KOPT-K1 (cell line): ENCODE measurements around the gene STARD3NL.

Experiments
- H3K27ac ChIP-seq: fragments of 200-600 bp; sonication (generic); 2 replicates; pipeline ENCODE4 v1.5.1; 2016; ENCODE audit warnings: antibody characterized with exemption, mild to moderate bottlenecking, low read depth, low read length; ENCODE audit not compliant: poor library complexity, severe bottlenecking
- H3K36me3 ChIP-seq: fragments of 200-600 bp; sonication (generic); 2 replicates; pipeline ENCODE4 v1.5.1; 2017; ENCODE audit warnings: antibody characterized with exemption, mild to moderate bottlenecking, low read length, moderate library complexity; ENCODE audit not compliant: insufficient read depth
- H3K9me3 ChIP-seq: fragments of 200-600 bp; sonication (generic); 2 replicates; pipeline ENCODE4 v1.5.1; 2017; ENCODE audit warnings: antibody characterized with exemption, low read length, mild to moderate bottlenecking; ENCODE audit not compliant: insufficient read depth, poor library complexity, severe bottlenecking

STARD3NL gene, protein sequence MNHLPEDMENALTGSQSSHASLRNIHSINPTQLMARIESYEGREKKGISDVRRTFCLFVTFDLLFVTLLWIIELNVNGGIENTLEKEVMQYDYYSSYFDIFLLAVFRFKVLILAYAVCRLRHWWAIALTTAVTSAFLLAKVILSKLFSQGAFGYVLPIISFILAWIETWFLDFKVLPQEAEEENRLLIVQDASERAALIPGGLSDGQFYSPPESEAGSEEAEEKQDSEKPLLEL

GRCh38 chr7:38178004-38178694 lies at the start of gene STARD3NL:
TSS of gene STARD3NL (plus strand) at chr7:38178245. CDS start at chr7:38207505, 29,260 bp downstream.
- H3K36me3 ChIP-seq, result 0 out of 2 replicates have a peak, but pooled peaks cover 5% of the 10 kb centered on the region
- peaks cover 2% of the 10 kb centered on the region for H3K9me3 ChIP-seq
- peak within 1 kb of the TSS; percentile 74 for H3K27ac ChIP-seq

- H3K27ac ChIP-seq, result no peak overlapping the region
- H3K36me3 ChIP-seq, result no peaks in the 10 kb centered on the region
- peaks cover 10% of the 10 kb centered on the region for H3K9me3 ChIP-seq
These were observed 48.9 kb upstream of the STARD3NL start for GRCh38 chr7:38129162-38129561.

DNA sequence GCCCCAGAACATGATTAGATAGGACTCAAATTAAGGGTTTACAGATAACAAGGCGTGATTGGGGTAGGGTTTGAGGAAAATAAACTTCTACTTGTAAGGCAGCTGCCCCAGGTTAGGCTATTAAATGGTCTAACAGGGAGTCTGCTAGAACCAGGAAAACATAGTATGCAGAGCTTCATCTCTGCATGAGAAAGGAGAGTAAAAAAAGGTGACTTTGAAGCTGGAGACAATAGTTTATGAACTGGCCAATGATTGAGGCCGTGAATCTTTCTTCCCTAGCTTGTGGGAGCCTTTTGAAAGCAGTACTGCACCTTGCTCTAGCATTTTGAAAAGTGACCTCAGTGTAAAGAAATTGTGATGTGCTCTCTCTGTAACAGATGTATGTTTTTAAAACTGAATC lies 48.5 kb upstream of the STARD3NL start:
- Histone ChIP-seq H3K27ac (no peak overlapping the region), H3K9me3 (peaks cover 10% of the 10 kb centered on the region), H3K36me3 (no peaks in the 10 kb centered on the region)

DNA sequence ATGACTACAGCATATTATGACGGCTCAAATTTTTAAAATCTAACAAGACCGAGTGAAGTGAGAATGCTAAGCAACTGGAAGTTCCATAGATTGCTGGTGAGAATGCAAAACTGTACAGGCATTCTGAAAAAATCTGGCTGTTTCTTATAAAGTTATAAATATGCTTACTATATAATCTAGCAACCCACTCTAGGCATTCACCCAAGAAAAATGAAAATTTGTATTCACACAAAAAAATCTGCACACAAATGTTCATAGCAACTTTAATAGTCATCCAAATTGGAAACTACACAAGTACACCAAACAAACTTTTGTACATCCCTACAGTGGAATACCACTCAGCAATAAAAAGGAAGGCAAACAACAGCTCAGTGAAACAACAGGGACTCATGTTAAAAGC lies 39.9 kb upstream of the STARD3NL start:
- Histone ChIP-seq H3K36me3 (no peaks in the 10 kb centered on the region), H3K27ac (no peak overlapping the region), H3K9me3 (peaks cover 5% of the 10 kb centered on the region)

DNA sequence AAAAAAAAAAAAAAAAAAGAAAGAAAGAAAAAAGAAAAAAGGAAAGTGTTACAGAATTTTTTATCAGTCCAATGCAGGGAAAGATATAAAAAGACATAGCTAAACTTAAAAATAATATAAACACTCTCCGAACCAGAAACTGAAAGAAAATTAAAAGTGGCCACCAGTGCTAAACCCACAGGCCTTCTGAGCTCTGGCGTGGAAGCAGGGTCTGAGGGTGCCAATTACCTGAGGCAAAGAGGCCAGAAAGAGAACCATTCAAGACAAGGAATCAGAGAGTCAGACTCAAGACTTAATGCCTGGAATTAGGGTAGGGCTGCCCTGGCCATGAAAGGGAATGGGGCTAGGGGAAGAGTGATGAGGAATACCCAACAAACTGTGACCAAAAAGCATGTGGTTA lies 36.9 kb upstream of the STARD3NL start:
- H3K27ac ChIP-seq, result no peak overlapping the region
- no peaks in the 10 kb centered on the region for H3K36me3 ChIP-seq

GRCh38 chr7:38142736-38143135 lies 35.3 kb upstream of the STARD3NL start:
- Histone ChIP-seq H3K27ac (no peak overlapping the region), H3K9me3 (no peaks in the 10 kb centered on the region), H3K36me3 (no peaks in the 10 kb centered on the region)

More for the DNA sequence above, 36.9 kb upstream of the STARD3NL start:
- H3K9me3 ChIP-seq, result no peaks in the 10 kb centered on the region

GRCh38 chr7:38147005-38147404 lies 31.0 kb upstream of the STARD3NL start:
- Histone ChIP-seq H3K9me3 (no peaks in the 10 kb centered on the region), H3K27ac (no peak overlapping the region), H3K36me3 (no peaks in the 10 kb centered on the region)

DNA sequence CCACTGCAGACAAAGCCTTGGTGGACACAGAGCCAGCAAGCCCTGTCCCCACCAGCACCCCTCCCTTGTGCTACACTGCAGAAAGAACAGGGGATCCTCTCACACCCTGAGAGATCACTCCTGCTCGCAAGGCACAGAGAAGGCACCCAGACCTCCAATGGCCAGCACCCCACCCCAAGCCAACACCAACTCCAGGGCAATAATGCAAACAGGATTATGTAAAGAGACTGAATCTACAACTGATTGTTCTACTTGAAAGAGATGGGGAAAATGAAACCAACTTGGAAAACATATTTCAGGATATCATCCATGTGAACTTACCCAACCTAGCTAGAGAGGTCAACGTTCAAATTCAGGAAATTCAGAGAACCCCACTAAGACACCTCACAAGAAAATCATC lies 26.5 kb upstream of the STARD3NL start:
- Histone ChIP-seq H3K9me3 (no peaks in the 10 kb centered on the region), H3K36me3 (no peaks in the 10 kb centered on the region), H3K27ac (no peak overlapping the region)

DNA sequence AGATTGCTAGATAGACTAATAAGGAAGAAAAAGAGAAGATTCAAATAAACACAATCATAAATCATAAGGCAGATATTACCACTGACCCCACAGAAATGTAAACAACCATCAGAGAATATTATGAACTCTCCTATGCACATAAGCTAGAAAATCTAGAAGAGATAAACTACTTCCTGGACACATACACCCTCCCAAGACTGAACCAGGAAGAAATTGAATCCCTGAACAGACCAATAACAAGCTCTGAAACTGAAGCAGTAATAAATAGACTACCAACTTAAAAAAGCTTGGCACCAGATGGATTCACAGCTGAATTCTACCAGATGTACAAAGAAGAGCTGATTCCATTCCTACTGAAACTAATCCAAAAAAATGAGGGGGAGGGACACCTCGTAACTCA lies 24.5 kb upstream of the STARD3NL start:
- no peaks in the 10 kb centered on the region for H3K36me3 ChIP-seq
- no peaks in the 10 kb centered on the region for H3K9me3 ChIP-seq
- H3K27ac ChIP-seq, result no peak overlapping the region

GRCh38 chr7:38154278-38154677 lies 23.8 kb upstream of the STARD3NL start:
- H3K36me3 ChIP-seq, result no peaks in the 10 kb centered on the region
- H3K9me3 ChIP-seq, result no peaks in the 10 kb centered on the region
- no peak overlapping the region for H3K27ac ChIP-seq

DNA sequence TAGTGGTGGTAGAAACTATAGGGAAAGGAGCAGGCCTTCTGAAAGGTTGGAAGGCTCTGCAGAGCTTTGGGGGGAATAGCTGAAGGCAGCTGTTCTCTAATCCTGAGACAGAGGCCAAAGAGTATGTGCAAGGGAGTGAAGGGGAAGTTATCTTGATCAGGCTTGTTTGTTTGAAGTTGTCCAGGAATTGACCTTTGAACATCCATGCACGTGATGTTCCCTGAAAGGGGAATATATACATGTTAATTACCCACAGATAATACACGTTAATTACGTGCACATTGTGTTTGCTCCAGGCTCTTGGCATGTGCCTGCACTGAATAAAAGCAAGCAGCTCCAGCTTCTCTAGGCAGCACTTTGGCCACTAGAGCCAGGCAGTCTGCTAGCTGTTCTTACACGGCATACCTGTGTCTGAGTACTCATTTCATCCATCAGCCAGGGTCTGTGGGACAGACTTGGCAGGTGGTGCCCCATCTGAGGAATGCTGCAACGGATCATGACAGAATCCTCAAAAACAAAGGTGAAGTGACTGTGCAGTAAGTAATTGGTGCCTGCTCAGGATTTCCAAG lies 18.0 kb upstream of the STARD3NL start:
- Histone ChIP-seq H3K9me3 (peaks cover 9% of the 10 kb centered on the region), H3K36me3 (no peaks in the 10 kb centered on the region), H3K27ac (no peak overlapping the region)

DNA sequence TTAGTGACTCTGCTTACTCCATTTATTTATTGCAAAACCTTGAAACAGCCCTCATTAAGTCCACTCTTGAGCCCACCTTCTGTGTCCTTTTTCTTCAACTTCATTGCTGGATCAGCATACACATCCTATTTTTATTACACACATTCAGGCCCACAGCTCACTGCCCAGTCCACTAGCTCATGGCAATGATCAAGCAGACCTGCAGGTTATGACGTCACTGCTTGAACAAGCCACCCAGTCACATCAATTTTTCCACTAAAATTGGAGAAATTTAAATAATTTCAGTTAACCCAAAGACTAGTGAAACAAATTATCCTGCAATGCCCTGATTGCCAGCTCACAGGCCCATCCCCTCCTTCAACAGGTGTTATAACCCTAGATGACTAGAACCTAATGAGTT lies 16.0 kb upstream of the STARD3NL start:
- H3K27ac ChIP-seq, result no peak overlapping the region
- H3K9me3 ChIP-seq, result peaks cover 9% of the 10 kb centered on the region
- no peaks in the 10 kb centered on the region for H3K36me3 ChIP-seq

- no peak overlapping the region for H3K27ac ChIP-seq
- peaks cover 9% of the 10 kb centered on the region for H3K9me3 ChIP-seq
- no peaks in the 10 kb centered on the region for H3K36me3 ChIP-seq
These were observed 14.4 kb upstream of the STARD3NL start for GRCh38 chr7:38163671-38164070.

DNA sequence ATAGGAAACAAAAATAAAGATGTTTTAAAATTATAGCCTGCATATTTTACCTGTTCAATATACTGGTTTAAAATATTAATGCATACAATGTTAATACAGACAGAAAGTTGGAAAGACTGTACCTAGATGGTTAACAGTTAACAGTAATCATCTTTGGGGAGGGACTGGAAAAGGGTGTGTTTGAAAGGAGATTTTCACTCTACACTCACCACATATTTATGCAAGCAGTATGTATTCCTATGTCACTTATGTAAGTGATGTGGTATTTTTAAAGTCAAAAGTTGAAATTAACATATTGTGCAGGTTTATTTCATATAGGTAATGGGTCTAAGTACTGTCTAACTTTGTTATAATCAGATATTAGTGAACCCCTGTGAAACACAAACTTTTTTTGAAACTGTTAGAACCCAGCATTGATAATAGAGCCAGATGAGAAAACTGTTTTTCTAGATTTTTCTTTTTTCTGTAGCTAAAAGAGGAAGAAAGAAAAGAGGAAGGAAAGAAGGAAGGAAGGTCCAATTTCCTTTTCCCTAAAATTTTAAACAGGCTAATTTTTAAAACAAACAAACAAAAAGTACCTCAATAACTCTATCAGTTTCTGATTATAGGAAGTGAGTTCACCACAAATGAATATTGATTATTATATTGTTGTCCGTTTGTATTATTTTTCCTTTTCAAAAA lies 9.0 kb upstream of the STARD3NL start:
- no peaks in the 10 kb centered on the region for H3K36me3 ChIP-seq
- H3K27ac ChIP-seq, result no peak overlapping the region

GRCh38 chr7:38169847-38170246 lies 8.2 kb upstream of the STARD3NL start:
- Histone ChIP-seq H3K36me3 (no peaks in the 10 kb centered on the region), H3K9me3 (peaks cover 9% of the 10 kb centered on the region), H3K27ac (no peak overlapping the region)

More for the DNA sequence above, 9.0 kb upstream of the STARD3NL start:
- H3K9me3 ChIP-seq, result peaks cover 10% of the 10 kb centered on the region
